WTC11 (cell line): Measurements from ENCODE around the gene CYP4F2.

Experiments
- IRF1 ChIP-seq: sonication (generic); formaldehyde crosslinking; IDR thresholded peaks from 2 replicates; pipeline ENCODE4 v1.8.0; 2023; ENCODE audit warnings: missing genetic modification reagents
- ZBTB21 ChIP-seq: sonication (generic); formaldehyde crosslinking; IDR thresholded peaks from 2 replicates; pipeline ENCODE4 v1.8.1; 2023; ENCODE audit warnings: mild to moderate bottlenecking, missing genetic modification reagents, borderline replicate concordance

GRCh38 chr19:15900504-15900903 lies 2.6 kb upstream of the CYP4F2 start:
- TF ChIP-seq IRF1 (no peak), ZBTB21 (CRISPR knock-in tag) (no peak)
